KMS-11 (cell line): ENCODE data around the gene ASMTL.
"Not testable (repeated sequence)": the region's sequence is repeated elsewhere in the genome, so short reads cannot be mapped to it uniquely, and the experiment has no call there.

Source experiments
- H2AFZ ChIP-seq: fragments of 200-600 bp; sonication (generic); 2 replicates; pipeline ENCODE4 v1.6.1; 2016; ENCODE audit warnings: antibody characterized with exemption, mixed run types, low read depth
- H3K27ac ChIP-seq: fragments of 200-600 bp; sonication (generic); 2 replicates; pipeline ENCODE4 v1.6.1; 2016; ENCODE audit warnings: mild to moderate bottlenecking, mixed run types
- H3K27me3 ChIP-seq: fragments of 200-600 bp; sonication (generic); 2 replicates; pipeline ENCODE4 v1.6.1; 2017; ENCODE audit warnings: mild to moderate bottlenecking, low read depth, mixed run types, moderate library complexity; ENCODE audit not compliant: insufficient read depth
- H3K36me3 ChIP-seq: fragments of 200-600 bp; sonication (generic); 2 replicates; pipeline ENCODE4 v1.6.1; 2017; ENCODE audit warnings: mild to moderate bottlenecking, mixed run types; ENCODE audit not compliant: insufficient read depth
- H3K4me1 ChIP-seq: fragments of 200-600 bp; sonication (generic); 2 replicates; pipeline ENCODE4 v1.6.1; 2016; ENCODE audit warnings: mild to moderate bottlenecking, low read depth, mixed run types; ENCODE audit not compliant: poor library complexity, severe bottlenecking
- H3K4me2 ChIP-seq: fragments of 200-600 bp; sonication (generic); 2 replicates; pipeline ENCODE4 v1.7.0; 2016; ENCODE audit warnings: mild to moderate bottlenecking, mixed run types
- H3K4me3 ChIP-seq: fragments of 200-600 bp; sonication (generic); IDR thresholded peaks from 2 replicates; pipeline ENCODE4 v1.6.1; 2017; ENCODE audit warnings: low read depth, low read length, mixed read lengths; ENCODE audit not compliant: insufficient read depth
- H3K79me2 ChIP-seq: fragments of 200-600 bp; sonication (generic); 2 replicates; pipeline ENCODE4 v1.6.1; 2016; ENCODE audit warnings: low read depth, mixed run types; ENCODE audit not compliant: insufficient read depth
- H3K9ac ChIP-seq: fragments of 200-600 bp; sonication (generic); 2 replicates; pipeline ENCODE4 v1.6.1; 2016; ENCODE audit warnings: mild to moderate bottlenecking, mixed run types
- H4K20me1 ChIP-seq: fragments of 200-600 bp; sonication (generic); 2 replicates; pipeline ENCODE4 v1.6.1; 2016; ENCODE audit warnings: mild to moderate bottlenecking, mixed run types; ENCODE audit not compliant: insufficient read depth
- CTCF ChIP-seq: fragments of 200-600 bp; sonication (generic); conservative IDR thresholded peaks from 2 replicates; pipeline ENCODE4 v1.6.1; 2017; ENCODE audit warnings: low read depth, mild to moderate bottlenecking, antibody characterized with exemption, low read length, moderate library complexity, mixed read lengths

Gene ASMTL

GRCh38 chrX:1446984-1447968, 5.4 kb downstream of the ASMTL start:
- not testable (repeated sequence) for H3K36me3 ChIP-seq, H4K20me1 ChIP-seq, H3K4me2 ChIP-seq, H2AFZ ChIP-seq, H3K27me3 ChIP-seq, H3K27ac ChIP-seq, H3K9ac ChIP-seq, H3K4me1 ChIP-seq, H3K4me3 ChIP-seq
- peaks cover 23% of the 10 kb centered on the region; the same call in 1 of the 2 replicates for H3K79me2 ChIP-seq

DNA sequence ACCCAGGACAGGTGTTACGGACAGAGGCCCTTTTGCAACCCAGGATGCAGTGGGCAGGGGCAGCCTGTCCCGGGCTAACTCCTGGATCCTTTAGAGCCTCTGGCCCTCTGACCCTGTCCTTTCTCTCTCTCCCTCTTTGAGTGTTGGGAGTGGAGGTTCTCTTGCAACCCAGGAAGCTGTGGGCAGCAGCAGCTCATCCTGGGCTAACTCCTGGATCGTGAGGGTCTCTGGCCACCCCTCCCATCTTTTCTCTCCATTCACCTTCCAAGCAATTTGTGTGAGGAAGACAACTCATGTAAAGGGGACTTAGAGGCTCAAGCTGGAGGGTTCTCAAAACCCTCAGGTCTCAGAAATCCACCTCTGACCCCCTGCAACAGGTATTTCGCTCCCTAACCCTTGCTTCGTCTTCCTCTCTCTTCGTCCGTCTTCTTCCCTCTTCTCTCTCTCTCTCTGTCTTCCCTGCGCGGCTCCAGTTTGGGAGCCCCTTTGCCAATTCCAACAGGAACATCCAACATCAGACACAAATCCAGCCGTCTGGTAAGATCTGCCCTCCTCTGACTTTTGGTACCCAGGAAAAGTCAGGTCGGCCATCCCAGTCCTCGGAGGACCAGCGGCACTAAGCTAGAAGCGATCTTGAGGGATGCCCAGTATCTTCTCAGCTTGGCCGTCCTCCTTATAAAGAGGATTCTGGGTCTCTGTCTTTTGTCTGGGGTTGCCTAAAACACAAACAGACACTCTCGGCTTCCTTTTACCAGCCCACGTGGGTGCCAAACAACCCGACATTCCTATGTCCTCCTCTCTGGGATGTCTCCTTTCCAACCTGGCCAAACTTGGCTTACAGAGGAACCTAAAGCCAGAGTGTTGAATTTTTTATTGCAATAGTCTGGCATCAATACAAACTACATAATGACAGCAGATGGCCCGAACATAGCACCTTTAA, 7.9 kb downstream of the ASMTL start:
- H2AFZ ChIP-seq, result no peak overlapping the region
- no peak overlapping the region for H3K4me2 ChIP-seq
- no peak overlapping the region for H3K27ac ChIP-seq
- no peak for TF ChIP-seq CTCF
- H3K27me3 ChIP-seq, result no peaks in the 10 kb centered on the region
- no peak overlapping the region for H3K4me3 ChIP-seq
- H4K20me1 ChIP-seq, result no peaks in the 10 kb centered on the region
- H3K79me2 ChIP-seq, result peaks cover 7% of the 10 kb centered on the region; the same call in 1 of the 2 replicates
- no peaks in the 10 kb centered on the region for H3K36me3 ChIP-seq
- H3K4me1 ChIP-seq, result no peaks in the 10 kb centered on the region
- H3K9ac ChIP-seq, result no peak overlapping the region

DNA sequence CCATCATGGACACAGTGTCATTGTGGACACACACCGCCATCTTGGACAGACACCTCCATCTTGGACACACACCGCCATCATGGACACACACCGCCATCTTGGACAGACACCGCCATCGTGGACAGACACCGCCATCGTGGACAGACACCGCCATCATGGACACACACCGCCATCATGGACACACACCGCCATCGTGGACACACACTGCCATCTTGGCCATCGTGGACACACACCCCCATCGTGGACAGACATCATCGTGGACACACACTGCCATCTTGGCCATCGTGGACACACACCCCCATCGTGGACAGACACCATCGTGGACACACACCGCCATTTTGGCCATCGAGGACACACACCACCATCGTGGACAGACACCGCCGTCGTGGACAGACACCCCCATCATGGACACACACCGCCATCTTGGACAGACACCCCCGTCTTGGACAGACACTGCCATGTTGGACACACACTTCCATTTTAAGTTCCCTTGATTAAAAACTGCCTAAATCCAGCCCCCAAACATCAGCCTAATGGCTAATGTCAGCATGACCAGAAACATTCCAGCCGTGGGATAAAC, 9.1 kb downstream of the ASMTL start:
- Histone ChIP-seq H3K4me1 (no peaks in the 10 kb centered on the region), H3K36me3 (no peaks in the 10 kb centered on the region), H4K20me1 (no peaks in the 10 kb centered on the region), H2AFZ (no peak overlapping the region), H3K4me3 (no peak overlapping the region), H3K79me2 (0 out of 2 replicates have a peak, but pooled peaks cover 3% of the 10 kb centered on the region), H3K27me3 (no peaks in the 10 kb centered on the region), H3K4me2 (no peak overlapping the region), H3K27ac (no peak overlapping the region), H3K9ac (no peak overlapping the region)
- TF ChIP-seq CTCF, result no peak

DNA sequence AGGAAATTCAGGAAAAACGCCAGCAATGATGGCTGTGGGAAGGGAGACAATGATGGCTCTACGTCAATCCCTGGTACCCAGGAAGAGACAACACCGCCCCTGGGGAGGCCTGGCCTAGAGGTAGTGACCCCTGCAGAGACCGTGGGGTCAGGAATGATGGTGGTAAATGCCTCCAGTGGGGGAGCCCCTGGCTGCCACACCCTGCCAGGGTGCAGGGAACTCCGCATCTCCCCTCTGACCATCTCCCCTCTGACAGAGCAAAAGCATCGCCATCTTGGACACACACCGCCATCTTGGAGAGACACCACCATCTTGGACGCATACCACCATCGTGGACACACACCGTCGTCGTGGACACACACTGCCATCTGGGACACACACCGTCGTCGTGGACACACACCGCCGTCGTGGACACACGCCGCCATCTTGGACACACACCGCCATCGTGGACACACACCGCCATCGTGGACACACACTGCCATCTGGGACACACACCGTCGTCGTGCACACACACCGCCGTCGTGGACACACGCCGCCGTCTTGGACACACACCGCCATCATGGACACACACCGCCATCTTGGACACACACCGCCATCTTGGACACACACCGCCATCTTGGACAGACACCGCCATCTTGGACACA, 9.9 kb downstream of the ASMTL start:
- Histone ChIP-seq H3K36me3 (no peaks in the 10 kb centered on the region), H3K27me3 (no peaks in the 10 kb centered on the region), H3K4me1 (no peaks in the 10 kb centered on the region), H3K79me2 (no peaks in the 10 kb centered on the region), H4K20me1 (no peaks in the 10 kb centered on the region), H3K4me3 (no peak overlapping the region), H3K4me2 (no peak overlapping the region), H2AFZ (no peak overlapping the region), H3K27ac (no peak overlapping the region), H3K9ac (no peak overlapping the region)
- no peak for TF ChIP-seq CTCF
